ENCODE measurements around the gene FAM47A. TPM values are rescaled to one million over a fixed set of nuclear protein-coding genes. Genes with fewer than 3 reads are reported as not detected.

The FAM47A gene
- total RNA-seq = not detected

DNA sequence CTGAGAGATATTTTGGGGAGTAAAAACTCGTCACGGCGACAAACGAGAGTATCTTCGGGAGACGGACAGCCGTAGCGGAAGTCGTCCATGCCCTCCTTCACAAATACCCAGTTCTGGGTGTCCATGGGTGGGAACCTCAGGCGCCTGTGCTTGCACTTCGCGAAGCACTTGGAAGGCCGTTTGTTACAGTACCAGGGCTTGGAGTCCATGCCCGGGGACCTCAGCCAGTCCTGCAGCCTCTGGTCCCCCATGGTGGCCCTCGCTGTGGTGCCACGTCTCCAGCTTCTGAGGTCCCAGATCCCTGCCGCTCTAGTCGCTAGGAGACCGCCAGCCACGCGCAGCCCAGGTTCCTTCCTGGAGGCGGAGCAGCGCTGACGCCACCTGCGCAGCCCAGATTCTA, at the start of gene FAM47A:
Gene FAM47A, minus strand, starts transcription at position 287 of the 400 bp plus-strand sequence. Its CDS starts 36 bp downstream, at position 251.
- POLR2A ChIA-PET = no interaction called here
- intact Hi-C loops (cut with micrococcal nuclease) = no loop called here
- no peaks in the 10 kb centered on the region for H3K9me3 Mint-ChIP-seq
- CTCF ChIA-PET = no interaction called here
- no peak within 1 kb of the TSS for H3K4me3 Mint-ChIP-seq
- H3K36me3 Mint-ChIP-seq = no peaks in the 10 kb centered on the region
- no peak within 1 kb of the TSS for H3K27ac Mint-ChIP-seq
- no peak for DNase-seq
- H3K4me1 Mint-ChIP-seq (ENCODE audit: low read depth) = no peaks in the 10 kb centered on the region
- H3K27me3 Mint-ChIP-seq = no peaks in the 10 kb centered on the region

DNA sequence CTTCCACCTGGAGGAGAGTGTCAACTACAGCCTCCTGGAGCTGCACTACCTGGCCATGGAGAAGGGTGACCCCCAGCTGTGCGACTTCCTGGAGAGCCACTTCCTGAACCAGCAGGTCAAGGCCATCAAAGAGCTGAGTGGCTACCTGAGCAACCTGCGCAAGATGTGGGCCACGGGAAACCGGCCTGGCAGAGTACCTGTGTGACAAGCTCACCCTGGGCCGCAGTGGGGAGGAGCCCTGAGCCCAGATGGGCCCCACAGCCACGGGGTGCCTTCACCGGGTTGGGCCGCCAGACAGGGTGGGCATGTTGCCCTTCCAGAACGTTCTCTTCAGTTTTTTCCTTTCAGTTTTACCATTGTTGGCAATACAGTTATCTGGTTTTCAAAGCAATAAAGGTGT, 15.2 kb upstream of the FAM47A start:
- H3K4me3 Mint-ChIP-seq = no peak overlapping the region
- intact Hi-C loops (cut with micrococcal nuclease) = no loop called here
- peaks cover 8% of the 10 kb centered on the region for H3K9me3 Mint-ChIP-seq
- no peaks in the 10 kb centered on the region for H3K36me3 Mint-ChIP-seq
- H3K4me1 Mint-ChIP-seq (ENCODE audit: low read depth) = no peaks in the 10 kb centered on the region
- no peaks in the 10 kb centered on the region for H3K27me3 Mint-ChIP-seq
- POLR2A ChIA-PET = no interaction called here
- CTCF ChIA-PET = no interaction called here
- no peak overlapping the region for H3K27ac Mint-ChIP-seq
- no peak for DNase-seq

DNA sequence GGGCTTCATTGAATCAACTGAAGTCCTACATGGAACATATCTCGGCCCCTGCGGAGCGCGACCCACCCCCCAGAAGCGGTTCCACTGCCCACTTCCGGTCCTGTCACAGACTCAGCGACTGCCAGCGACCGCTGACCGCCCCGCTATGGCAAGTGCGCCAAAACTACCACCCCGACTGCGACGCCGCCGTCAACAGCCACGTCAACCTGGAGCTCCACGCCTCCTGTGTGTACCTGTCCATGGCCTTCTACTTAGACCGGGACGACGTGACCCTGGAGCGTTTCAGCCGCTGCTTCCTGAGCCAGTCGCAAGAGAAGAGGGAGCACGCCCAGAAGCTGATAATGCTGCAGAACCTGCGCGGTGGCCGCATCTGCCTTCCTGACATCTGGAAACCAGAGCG, 14.8 kb upstream of the FAM47A start:
- intact Hi-C loops (cut with micrococcal nuclease) = no loop called here
- ChIA-PET CTCF (no interaction called here), POLR2A (no interaction called here)
- Mint-ChIP-seq H3K27me3 (no peaks in the 10 kb centered on the region), H3K36me3 (no peaks in the 10 kb centered on the region), H3K27ac (no peak overlapping the region), H3K9me3 (peaks cover 8% of the 10 kb centered on the region), H3K4me1 (ENCODE audit: low read depth) (no peaks in the 10 kb centered on the region), H3K4me3 (no peak overlapping the region)
- DNase-seq = no peak

DNA sequence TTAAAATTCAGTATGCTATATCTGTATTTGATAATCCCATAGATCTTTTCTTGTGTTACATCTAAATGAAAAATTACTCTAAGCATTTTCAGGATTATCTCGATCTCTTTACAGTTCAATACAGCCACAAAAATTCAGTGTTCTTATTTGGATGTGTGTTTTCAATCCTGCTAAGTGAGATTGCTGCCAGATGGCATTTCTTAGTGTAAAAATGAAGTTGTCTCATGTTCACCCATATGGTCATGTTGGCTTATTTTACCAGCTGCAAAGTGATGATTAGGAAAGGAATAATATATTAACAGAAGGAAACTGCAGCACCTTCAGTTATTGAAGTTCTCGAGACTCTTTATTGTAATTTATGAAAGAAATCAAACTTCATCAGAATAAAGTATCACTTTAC, 12.1 kb upstream of the FAM47A start:
- intact Hi-C loops (cut with micrococcal nuclease) = no loop called here
- Mint-ChIP-seq H3K27me3 (no peaks in the 10 kb centered on the region), H3K4me1 (ENCODE audit: low read depth) (no peaks in the 10 kb centered on the region), H3K27ac (no peak overlapping the region), H3K4me3 (no peak overlapping the region), H3K9me3 (peaks cover 8% of the 10 kb centered on the region), H3K36me3 (no peaks in the 10 kb centered on the region)
- ChIA-PET POLR2A (no interaction called here), CTCF (no interaction called here)
- DNase-seq = no peak

DNA sequence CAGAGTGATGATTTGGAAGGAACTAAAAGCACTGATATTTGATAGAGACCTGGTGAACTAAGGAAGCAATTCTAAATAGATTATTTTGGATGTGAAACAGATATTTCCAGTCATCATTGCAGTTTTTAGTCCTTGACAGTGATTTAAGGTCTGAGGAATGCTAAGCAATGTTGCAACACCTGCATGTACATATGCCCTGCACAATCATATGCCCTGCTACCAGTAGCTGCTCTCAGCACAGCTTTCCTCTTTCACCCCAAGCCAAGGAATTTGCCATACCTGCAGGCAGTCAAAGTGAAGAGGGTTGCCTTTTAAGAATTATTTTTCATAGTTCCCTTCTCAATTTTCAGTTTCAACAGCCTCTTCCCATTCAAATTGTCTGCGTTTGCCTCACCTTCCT, 8.7 kb upstream of the FAM47A start:
- no peaks in the 10 kb centered on the region for H3K4me1 Mint-ChIP-seq (ENCODE audit: low read depth)

DNA sequence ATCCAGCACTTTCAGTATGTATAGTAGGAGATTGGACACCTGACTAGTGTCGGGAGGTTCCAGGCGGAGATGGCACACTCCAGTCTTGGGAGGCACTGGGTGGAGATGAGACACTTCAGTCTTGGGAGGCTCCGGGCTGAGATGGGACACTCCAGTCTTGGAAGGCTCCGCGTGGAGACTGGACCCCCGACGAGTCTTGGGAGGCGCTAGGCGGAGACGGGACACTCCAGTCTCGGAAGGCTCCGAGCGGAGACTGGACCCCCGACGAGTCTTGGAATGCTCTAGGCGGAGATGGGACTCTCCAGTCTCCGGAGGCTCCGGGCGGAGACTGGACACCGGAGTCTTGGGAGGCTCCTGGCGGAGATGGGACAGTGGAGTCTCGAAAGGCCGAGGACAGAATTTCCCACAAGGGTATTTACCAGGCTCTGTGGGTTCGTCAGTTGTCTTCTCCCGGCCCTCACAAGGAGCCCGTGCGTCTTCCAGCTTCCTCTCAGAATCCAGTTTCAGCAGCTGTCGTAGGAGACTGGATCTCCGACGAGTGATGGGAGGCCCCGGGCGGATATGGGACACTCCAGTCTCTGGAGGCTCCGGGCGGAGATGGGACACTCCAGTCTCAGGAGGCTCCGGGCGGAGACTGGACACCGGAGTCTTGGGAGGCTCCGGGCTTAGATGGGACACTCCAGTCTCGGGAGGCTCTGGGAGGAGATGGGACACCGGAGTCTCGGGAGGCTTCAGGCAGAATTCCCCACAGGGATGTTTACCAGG, 952 bp downstream of the FAM47A start:
- intact Hi-C loops (cut with micrococcal nuclease) = no loop called here
- CTCF ChIA-PET = no interaction called here
- POLR2A ChIA-PET = no interaction called here
- H3K27me3 Mint-ChIP-seq = no peaks in the 10 kb centered on the region
- no peak overlapping the region for H3K27ac Mint-ChIP-seq
- H3K36me3 Mint-ChIP-seq = no peaks in the 10 kb centered on the region
- H3K4me1 Mint-ChIP-seq (ENCODE audit: low read depth) = no peaks in the 10 kb centered on the region
- H3K4me3 Mint-ChIP-seq = no peak overlapping the region
- no peak for DNase-seq
- no peaks in the 10 kb centered on the region for H3K9me3 Mint-ChIP-seq

More for the DNA sequence above, 8.7 kb upstream of the FAM47A start:
- Mint-ChIP-seq H3K4me3 (no peak overlapping the region), H3K36me3 (no peaks in the 10 kb centered on the region), H3K27me3 (no peaks in the 10 kb centered on the region), H3K9me3 (peaks cover 8% of the 10 kb centered on the region), H3K27ac (no peak overlapping the region)
- DNase-seq = no peak
- POLR2A ChIA-PET = no interaction called here
- intact Hi-C loops (cut with micrococcal nuclease) = no loop called here
- CTCF ChIA-PET = no interaction called here

DNA sequence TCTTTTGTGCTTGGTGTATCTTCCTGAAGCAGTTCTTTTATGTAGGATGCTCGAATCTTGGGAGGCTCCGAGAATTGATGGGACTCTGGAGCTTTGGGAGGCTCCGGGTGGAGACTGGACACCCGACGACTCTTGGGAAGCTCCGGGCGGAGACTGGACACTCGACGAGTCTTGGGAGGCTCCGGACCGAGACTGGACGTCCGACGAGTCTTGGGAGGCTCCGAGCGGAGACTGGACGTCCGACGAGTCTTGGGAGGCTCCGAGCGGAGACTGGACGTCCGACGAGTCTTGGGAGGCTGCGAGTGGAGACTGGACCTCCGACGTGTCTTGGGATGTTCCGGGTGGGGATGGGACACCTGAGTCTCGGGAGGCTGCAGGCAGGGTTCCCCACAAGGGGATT, 1.6 kb downstream of the FAM47A start:
- H3K27me3 Mint-ChIP-seq = no peaks in the 10 kb centered on the region
- no peaks in the 10 kb centered on the region for H3K36me3 Mint-ChIP-seq
- ChIA-PET POLR2A (no interaction called here), CTCF (no interaction called here)
- no peaks in the 10 kb centered on the region for H3K4me1 Mint-ChIP-seq (ENCODE audit: low read depth)
- no peaks in the 10 kb centered on the region for H3K9me3 Mint-ChIP-seq
- no peak for DNase-seq
- H3K4me3 Mint-ChIP-seq = no peak overlapping the region
- intact Hi-C loops (cut with micrococcal nuclease) = no loop called here
- H3K27ac Mint-ChIP-seq = no peak overlapping the region

DNA sequence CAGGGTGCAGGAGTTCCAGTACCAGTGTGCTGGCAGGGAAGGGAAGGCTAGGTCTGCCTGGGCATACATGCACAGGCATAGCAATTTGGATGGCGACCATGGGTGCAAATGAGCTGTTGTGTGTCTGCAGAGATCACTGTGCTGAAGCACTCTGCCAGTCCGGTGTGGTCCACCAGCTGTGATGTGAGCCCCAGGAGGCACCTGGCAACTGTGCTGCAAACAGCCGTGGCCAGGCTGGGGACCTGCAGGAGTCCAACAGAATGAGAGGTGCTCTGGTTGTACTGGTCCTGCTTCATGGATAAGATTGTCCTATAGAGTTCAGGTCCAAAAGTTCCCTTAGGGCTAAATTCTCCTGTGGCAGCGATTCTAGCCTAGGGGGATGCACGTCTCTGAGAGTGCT, 6.1 kb downstream of the FAM47A start:
- Mint-ChIP-seq H3K36me3 (no peaks in the 10 kb centered on the region), H3K4me1 (ENCODE audit: low read depth) (no peaks in the 10 kb centered on the region), H3K27me3 (no peaks in the 10 kb centered on the region), H3K9me3 (no peaks in the 10 kb centered on the region), H3K4me3 (no peak overlapping the region), H3K27ac (no peak overlapping the region)
- intact Hi-C loops (cut with micrococcal nuclease) = no loop called here
- ChIA-PET POLR2A (no interaction called here), CTCF (no interaction called here)
- DNase-seq = no peak

DNA sequence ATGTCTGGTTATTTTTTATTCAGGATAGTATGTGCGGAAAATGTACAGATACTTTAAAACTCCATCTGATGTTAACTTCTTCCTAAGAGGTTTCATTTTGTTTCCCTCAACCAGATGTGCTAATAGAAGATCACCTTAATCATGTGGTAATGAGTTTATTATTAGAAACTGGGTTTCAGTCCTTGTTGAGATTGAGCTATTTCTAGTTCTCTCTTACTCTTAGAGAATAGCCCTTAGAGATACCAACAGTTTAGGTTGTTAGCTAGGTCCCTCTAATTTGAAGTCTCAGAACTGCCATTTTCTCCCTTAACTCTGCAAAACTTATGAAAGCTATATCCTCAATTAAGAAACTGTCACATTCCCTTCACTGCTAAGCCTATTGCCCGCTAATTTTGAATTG, 13.0 kb downstream of the FAM47A start:
- no peak overlapping the region for H3K4me3 Mint-ChIP-seq
- CTCF ChIA-PET = no interaction called here
- H3K27ac Mint-ChIP-seq = no peak overlapping the region
- POLR2A ChIA-PET = no interaction called here
- H3K36me3 Mint-ChIP-seq = no peaks in the 10 kb centered on the region
- H3K4me1 Mint-ChIP-seq (ENCODE audit: low read depth) = no peaks in the 10 kb centered on the region
- no peaks in the 10 kb centered on the region for H3K9me3 Mint-ChIP-seq
- intact Hi-C loops (cut with micrococcal nuclease) = no loop called here
- no peaks in the 10 kb centered on the region for H3K27me3 Mint-ChIP-seq
- no peak for DNase-seq

DNA sequence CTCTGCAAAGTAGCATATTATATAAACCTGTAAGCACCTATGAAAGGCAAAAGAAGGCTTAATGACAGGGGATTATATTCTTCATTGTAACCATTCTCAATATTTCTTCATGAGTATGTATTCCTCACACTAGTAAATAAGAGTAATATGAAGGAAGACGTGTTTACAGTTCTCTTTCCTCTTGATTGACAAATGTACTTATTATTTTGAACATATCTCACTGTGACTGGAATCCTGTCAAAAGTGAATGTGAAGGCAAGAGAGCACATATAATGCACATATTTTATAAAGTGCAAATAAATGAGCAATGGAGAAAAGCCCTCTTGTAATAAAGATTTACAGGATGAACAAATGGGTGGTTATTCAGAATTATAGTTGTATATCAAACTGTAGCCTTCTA, 19.7 kb downstream of the FAM47A start:
- Mint-ChIP-seq H3K36me3 (no peaks in the 10 kb centered on the region), H3K27me3 (no peaks in the 10 kb centered on the region), H3K27ac (no peak overlapping the region), H3K9me3 (no peaks in the 10 kb centered on the region), H3K4me3 (no peak overlapping the region), H3K4me1 (ENCODE audit: low read depth) (no peaks in the 10 kb centered on the region)
- CTCF ChIA-PET = no interaction called here
- DNase-seq = no peak
- intact Hi-C loops (cut with micrococcal nuclease) = no loop called here
- POLR2A ChIA-PET = no interaction called here

Data from activated CD4-positive, alpha-beta memory T cell treated with anti-CD3 and anti-CD28 coated beads for 36 hours (primary cell).